NCI-H2227 treated with DMSO at 0.1 percent for 48 hours (cell line): ENCODE measurements around the gene TIGD4.

Experiments
- DNase-seq: peaks from one replicate; lab custom pipeline; 2025; lab: John Stamatoyannopoulos, UW

The TIGD4 gene

DNA sequence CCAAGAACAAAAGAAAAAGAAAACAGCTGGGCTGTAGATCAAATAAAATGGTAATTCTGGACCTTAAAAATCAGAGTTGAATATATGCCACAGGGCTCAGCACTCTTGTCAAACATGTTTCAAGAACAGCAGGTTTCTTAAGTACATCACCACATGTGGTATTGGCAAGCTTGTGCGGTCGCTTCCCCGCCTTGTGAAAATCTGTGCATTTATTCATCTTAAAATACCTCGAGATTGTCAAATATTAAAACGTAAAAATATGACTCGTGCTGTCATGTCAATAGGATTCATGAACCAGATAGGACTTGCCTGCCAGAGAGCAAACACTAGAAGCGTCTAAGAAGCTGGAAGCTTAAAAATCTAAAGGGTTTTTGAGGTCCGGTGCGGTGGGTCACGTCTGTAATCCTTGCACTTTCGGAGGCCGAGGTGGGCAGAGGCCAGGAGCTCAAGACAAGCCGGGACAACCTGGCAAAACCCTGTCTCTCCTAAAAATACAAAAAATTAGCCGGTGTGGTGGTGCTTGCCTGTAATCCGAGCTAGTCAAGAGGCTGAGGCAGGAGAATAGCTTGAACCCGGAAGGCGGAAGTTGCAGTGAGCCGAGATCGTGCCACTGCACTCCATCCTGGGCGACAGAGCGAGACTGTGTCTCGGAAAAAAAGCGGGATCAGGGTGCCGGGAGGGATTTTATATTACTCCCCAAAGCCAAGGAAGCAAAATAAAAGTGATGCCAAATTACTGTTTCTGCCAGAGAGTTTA is 59.6 kb downstream of the TIGD4 start:
- no peak for DNase-seq
